Suprapubic skin (tissue), 4 donors: ENCODE results near the gene NOA1.
A peak's percentile ranks its signal among the peaks of the same experiment; 100 is the strongest.

ENCODE experiments used
- EP300 ChIP-seq: sonication (generic); formaldehyde crosslinking; IDR thresholded peaks from one replicate; pipeline ENCODE4 v1.6.1; 2017; ENCODE audit warnings: antibody characterized with exemption
- POLR2A ChIP-seq, 2 donors: fragments of 450-650 bp; IDR thresholded peaks; one replicate each; pipeline ENCODE4 v1.6.1; 2017; ENCODE audit warnings: antibody characterized with exemption in 2 of 2, mild to moderate bottlenecking in 2 of 2, moderate library complexity in 2 of 2
- POLR2AphosphoS5 ChIP-seq, 3 donors: sonication (generic); formaldehyde crosslinking; IDR thresholded peaks; one replicate each; pipeline ENCODE4 v1.6.1; 2017; ENCODE audit warnings: antibody characterized with exemption in 3 of 3
- TF ChIP-seq, protein P1 (sequence below), 2 donors: fragments of 200-600 bp in 1 of 2; fragments of 450-650 bp in 1 of 2; sonication (generic) in 1 of 2; IDR thresholded peaks; one replicate each; pipeline ENCODE4 v1.5.1; 2016 to 2019; ENCODE audit warnings: antibody characterized with exemption in 2 of 2, mild to moderate bottlenecking in 1 of 2, moderate library complexity in 1 of 2

- TF ChIP-seq, protein P1, sequence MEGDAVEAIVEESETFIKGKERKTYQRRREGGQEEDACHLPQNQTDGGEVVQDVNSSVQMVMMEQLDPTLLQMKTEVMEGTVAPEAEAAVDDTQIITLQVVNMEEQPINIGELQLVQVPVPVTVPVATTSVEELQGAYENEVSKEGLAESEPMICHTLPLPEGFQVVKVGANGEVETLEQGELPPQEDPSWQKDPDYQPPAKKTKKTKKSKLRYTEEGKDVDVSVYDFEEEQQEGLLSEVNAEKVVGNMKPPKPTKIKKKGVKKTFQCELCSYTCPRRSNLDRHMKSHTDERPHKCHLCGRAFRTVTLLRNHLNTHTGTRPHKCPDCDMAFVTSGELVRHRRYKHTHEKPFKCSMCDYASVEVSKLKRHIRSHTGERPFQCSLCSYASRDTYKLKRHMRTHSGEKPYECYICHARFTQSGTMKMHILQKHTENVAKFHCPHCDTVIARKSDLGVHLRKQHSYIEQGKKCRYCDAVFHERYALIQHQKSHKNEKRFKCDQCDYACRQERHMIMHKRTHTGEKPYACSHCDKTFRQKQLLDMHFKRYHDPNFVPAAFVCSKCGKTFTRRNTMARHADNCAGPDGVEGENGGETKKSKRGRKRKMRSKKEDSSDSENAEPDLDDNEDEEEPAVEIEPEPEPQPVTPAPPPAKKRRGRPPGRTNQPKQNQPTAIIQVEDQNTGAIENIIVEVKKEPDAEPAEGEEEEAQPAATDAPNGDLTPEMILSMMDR (IDR thresholded peaks at IDR 0.05), result no peak
- TF ChIP-seq POLR2A (IDR thresholded peaks at IDR 0.05), result peak; percentile 46 to 54
- peak in 1 of 3 donors; percentile 85 for TF ChIP-seq POLR2AphosphoS5 (IDR thresholded peaks at IDR 0.05)
- no peak for TF ChIP-seq EP300
These were observed 1.4 kb upstream of the NOA1 start, which contains the start of gene POLR2B for GRCh38 chr4:56978750-56979303.
